ENCODE data around the gene TP63.
"Not testable (repeated sequence)": the region's sequence is repeated elsewhere in the genome, so short reads cannot be mapped to it uniquely, and the experiment has no call there.

The TP63 gene

DNA sequence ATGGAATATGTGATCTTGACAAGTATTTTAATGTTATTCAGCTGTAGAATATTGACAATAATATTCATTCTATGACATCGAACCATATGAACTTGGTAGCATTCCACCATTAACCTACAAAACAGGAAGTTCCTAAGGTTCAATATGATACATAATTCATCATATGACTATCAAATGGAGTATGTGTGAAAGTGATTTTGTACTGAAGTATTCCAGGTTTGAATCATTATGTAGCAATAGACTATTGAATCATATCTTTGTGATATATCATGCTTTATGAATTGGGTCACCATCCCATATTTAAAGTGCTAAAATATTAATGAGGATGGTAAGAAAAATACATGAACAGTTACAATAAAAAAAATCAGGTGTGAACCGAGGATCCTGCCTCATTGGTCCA, 95.1 kb downstream of the TP63 start:
- DNase-seq (ENCODE audit: low read depth) = no peak

DNA sequence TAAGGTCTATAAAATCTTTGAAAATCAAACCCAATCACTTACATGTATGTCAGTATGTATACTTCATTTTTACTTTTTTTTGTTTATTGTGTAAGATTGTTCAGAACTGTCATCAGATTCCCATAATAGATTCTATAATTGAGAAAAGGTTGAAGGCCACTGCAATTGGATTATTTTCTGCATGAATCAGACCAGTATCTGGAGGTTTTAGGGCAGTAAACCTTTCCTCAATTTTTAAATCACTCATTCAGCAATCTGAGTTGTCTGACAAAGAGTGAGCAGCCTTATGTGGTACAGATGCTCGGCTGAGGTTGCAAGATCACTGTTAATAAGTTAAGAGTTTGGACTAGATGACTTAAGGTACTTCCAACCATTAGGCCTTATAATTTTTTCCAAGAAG, 96.0 kb downstream of the TP63 start:
- DNase-seq (ENCODE audit: low read depth) = no peak

DNA sequence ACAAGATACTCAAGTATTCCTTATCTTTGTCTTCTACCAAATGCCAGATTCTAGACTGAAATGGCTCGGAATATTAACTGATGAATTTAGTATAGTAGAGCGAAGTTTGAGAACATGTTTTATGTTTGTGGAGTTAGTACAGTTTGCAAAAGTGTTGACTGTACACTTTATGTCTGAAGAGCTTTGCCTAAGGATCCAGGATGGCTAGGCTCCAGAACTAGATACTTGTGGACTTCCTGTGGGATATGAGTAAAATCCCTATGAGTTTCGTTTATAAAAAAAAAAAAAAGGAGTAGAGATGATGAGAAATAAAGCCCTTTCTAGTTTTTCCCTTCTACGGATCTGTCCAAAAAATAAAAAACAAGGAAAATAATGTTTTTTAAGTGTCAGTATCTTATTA, 96.7 kb downstream of the TP63 start:
- no peak for DNase-seq (ENCODE audit: low read depth)

DNA sequence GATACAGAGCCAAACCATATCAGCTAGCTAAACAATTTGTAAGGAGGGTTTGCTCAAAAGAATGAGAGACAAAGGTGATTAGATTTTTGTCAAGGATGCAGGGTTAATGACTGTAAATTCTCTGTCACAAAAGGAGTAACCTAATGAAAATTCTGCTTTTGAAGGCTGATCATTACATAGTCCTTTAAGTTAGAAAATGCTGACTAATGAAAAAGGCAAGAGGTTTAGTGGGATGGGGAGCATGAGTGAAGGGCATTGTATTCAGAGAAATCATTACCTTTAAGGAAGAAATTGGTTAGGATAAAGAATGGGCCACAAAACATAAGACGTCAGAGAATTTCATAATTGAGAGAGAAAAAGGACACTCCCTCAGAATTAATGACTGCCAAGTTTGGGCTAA, 97.7 kb downstream of the TP63 start:
- no peak for DNase-seq (ENCODE audit: low read depth)

DNA sequence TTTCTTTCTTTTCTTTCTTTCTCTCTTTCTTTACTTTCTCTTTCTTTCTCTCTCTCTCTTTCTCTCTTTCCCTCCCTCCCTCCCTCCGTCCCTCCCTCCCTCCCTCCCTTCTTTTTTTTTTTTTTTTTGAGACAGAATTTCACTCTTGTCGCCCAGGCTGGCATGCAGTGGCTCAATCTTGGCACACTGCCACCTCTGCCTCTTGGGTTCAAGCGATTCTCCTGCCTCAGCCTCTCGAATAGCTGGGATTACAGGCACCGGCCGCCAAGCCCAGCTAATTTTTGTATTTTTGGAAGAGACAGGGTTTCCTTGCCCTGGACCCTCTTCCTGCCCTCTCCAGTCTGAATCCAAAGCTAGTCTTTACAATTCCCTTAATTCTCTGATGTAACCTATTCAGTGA, 102.9 kb downstream of the TP63 start:
- no peak for DNase-seq (ENCODE audit: low read depth)

DNA sequence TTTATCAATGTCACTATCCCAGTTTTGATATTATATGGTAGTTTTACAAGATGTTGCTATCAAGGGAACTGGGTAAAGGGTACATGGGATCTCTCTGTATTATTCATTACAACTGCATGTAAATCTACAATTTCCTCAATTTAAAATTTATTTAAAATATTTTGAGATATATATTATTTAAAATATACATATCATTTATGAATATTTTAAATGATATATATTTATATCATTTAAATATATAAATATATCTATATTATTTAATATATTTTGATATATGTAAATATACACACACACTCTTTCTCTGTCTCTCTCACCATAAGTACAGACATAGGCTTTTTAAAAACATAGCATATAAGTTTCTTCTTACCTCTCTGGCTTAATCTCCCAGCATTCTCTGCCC, 104.7 kb downstream of the TP63 start:
- DNase-seq (ENCODE audit: low read depth) = no peak

DNA sequence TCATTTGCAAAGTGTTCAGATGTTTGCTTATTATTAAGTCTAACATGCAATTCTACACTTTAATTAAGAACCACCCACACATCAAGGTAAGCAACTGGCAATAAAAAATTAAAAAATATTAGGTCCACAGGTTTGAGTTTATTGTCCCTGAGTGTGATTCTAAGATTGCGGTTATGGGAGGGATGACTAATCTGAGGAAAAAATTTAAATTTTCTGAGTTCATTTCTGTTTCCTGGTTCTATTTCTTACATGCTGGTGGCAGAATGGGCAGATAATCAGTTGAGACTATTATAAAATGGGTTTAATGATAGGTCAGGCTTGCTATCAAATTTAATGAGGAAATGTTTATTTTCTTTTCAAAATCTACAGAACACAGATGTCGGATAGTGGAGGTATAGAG, 105.9 kb downstream of the TP63 start:
- no peak for DNase-seq (ENCODE audit: low read depth)

- DNase-seq (ENCODE audit: low read depth) = no peak
These were observed 106.4 kb downstream of the TP63 start for GRCh38 chr3:189737619-189738018.

DNA sequence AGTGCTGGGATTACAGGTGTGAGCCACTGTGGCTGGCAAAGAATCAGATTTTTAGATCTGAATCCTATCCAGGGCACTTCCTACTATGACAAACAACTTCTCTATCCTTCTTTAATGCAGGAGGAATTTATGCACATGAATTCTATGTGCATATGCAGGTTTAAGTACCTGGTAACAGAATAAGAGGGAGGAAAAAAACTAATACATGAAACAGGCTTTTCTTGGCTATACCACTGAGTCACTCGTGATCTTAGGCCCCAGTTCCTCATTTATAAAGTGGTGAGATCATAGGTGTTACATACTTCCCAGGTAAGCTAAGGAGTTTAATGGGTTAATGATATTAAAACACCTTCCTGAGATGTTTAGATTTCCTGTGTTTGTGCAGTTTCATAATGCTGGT, 108.2 kb downstream of the TP63 start:
- DNase-seq (ENCODE audit: low read depth) = no peak

DNA sequence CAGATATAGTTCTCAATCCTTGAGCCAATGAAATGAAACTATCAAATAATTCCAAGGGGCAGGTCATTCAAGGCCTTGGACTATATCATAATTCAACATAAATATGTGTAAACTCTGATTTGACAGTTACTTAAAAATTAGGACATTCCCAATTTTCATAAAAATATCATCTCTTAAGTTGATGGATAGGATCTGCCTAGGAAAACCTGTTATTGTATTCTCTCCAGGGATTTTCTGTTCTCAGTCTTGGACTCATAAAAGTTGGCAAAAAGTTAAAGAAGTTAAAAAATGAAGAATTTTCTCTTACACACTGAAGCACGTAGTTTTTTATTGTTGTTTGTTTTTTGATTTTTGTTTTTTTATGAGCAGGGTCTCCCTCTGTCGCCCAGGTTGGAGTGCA, 109.0 kb downstream of the TP63 start:
- no peak for DNase-seq (ENCODE audit: low read depth)

GRCh38 chr3:189744235-189744634, 113.0 kb downstream of the TP63 start:
- no peak for DNase-seq (ENCODE audit: low read depth)

- DNase-seq (ENCODE audit: low read depth) = no peak
These were observed 114.4 kb downstream of the TP63 start for GRCh38 chr3:189745622-189746021.

DNA sequence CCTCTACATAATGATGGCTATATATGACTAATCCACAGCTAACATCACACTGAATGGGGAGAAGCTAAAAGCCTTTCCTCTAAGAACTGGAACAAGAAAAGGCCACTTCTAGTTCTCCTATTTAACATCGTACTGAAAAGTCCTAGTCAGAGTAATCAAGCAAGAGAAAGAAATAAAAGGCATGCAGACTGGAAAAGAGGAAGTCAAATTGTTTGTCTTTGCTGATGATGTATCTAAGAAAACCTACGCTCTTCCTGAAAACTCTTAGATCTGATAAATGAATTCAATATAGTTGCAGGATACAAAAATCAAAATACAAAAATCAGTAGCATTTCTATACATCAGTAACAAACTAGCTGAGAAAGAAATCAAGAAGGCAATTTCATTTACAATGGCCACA, 116.9 kb downstream of the TP63 start:
- no peak for DNase-seq (ENCODE audit: low read depth)

DNA sequence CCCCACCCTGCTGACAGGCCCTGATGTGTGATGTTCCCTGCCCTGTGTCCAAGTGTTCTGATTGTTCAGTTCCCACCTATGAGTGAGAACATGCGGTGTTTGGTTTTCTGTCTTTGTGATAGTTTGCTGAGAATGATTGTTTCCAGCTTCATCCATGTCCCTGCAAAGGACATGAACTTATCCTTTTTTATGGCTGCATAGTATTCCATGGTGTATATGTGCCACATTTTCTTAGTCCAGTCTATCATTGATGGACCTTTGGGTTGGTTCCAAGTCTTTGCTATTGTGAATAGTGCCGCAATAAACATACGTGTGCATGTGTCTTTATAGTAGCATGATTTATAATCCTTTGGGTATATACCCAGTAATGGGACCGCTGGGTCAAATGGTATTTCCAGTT, 119.8 kb downstream of the TP63 start:
- DNase-seq (ENCODE audit: low read depth) = not testable (repeated sequence)

DNA sequence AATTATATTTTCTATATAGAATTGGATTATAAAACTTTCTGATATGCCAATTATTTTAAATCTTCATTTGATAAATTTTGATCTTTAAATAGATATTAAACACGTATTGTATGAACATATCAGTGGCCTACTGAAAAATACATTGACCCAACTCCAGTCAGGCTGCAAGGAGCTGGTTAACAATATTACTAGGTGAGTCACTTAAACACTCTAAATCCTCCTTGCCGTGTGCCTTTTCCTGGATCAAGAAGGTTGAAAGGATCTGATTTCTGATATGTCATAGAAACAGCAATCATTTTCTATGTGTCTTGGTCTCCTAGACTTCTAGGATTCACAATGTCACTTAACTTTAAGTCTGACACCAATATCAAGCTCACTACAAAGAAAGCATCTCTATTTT, 123.2 kb downstream of the TP63 start:
- DNase-seq (ENCODE audit: low read depth) = no peak

- no peak for DNase-seq (ENCODE audit: low read depth)
These were observed 125.4 kb downstream of the TP63 start for GRCh38 chr3:189756582-189757078.

GRCh38 chr3:189758186-189758585, 127.0 kb downstream of the TP63 start:
- DNase-seq (ENCODE audit: low read depth) = no peak

DNA sequence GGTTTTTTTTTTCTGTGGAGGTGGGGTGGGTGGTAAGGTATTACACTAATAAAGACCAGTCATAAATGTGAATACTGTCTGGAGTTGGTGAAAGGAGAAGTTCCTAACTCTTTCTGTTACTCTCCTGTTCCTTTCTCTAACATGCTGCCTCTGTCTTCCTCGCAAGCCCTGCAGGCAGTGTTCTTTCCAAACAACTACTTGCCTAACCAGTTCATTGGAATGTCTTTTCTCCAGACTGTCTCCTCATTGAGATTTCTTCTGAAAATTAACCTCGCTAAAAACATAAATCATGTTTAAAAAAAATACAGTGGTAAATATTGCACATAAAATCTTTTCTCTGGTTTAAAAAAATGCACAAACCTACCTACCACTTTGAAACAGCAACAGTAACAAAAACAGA, 135.2 kb downstream of the TP63 start:
- DNase-seq (ENCODE audit: low read depth) = no peak

DNA sequence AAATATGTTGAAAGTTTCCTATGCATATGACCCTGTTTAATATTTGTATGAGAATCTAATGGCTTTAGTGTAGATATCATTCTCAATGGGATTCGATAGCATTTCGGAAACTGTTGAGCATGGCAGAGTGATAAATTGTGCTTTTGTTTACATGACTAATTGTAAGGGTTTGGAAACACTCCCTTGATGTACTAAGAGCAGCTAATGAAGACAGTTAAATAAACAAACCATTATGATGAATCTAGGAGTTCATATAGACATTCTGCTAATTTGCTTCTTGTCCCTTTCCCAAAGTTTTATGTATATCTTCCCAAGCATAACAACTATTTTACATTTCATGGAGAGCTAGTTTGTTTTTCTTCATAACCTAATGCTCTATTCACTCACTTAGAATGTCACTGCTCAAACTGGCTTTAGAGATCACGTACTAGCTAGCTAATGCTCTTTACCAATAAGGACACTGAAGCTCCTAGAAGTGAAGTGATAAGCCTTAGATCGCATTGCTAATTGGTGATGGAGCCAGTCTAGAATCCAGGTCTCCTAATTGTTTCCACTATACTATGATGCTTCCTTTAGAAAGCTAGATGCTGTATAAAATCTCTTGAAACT, 140.8 kb downstream of the TP63 start:
- no peak for DNase-seq (ENCODE audit: low read depth)

- no peak for DNase-seq (ENCODE audit: low read depth)
These were observed 141.4 kb downstream of the TP63 start for GRCh38 chr3:189772584-189772983.

- no peak for DNase-seq (ENCODE audit: low read depth)
These were observed 141.9 kb downstream of the TP63 start for GRCh38 chr3:189773056-189773455.

GRCh38 chr3:189776149-189776824, 145.1 kb downstream of the TP63 start:
- DNase-seq (ENCODE audit: low read depth) = no peak

DNA sequence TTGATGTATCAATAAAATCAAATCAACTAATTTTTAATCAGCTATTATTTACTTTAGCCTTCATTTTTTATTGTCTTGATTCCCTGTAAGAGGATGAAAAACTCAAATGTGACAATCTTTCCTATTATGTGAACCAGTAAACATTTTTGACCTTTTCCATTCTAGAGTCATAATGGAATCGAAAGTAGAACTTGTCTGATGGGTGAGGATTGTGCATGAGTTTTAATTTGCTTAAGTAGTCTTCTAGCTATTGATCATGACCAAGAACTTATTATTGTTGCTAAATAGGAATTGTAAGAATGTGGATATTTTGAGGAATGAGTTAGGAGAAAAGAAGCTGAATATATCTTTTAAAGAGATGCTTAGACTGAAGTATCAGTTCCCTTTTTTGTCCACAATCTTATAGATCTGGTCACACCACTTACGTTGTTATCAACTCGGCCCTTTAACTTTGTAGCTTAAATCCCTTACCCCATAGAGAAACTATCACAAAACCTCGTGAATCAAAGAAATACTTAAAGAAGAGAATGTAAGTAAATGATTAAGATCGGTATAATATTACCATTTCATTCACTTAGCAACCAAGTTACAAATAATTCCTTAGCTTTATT, 147.3 kb downstream of the TP63 start:
- no peak for DNase-seq (ENCODE audit: low read depth)

- DNase-seq (ENCODE audit: low read depth) = no peak
These were observed 148.0 kb downstream of the TP63 start for GRCh38 chr3:189779166-189779565.
